MCF 10A (cell line): ENCODE measurements around the gene AP3D1. TPM values are rescaled to one million over a fixed set of nuclear protein-coding genes. Genes with fewer than 3 reads are reported as not detected.
A peak's percentile ranks its signal among the peaks of the same experiment; 100 is the strongest.

Experiments
- BruUV-seq: library from RNA; stranded (reverse); fragments of 400-500 nt; replicated peaks from 2 replicates; lab custom pipeline; 2021; lab: Mats Ljungman, UMichigan
- CTCF ChIA-PET: fragments of 300-600 bp; sonication (Branson Sonifier 250); formaldehyde crosslinking; extraction: SDS; loops from one replicate; lab custom pipeline; 2021; ENCODE audit warnings: antibody characterized with exemption, inconsistent platforms; lab: Yijun Ruan, JAX
- POLR2A ChIA-PET: fragments of 300-600, 350-650 bp; sonication (Branson Sonifier 250); formaldehyde crosslinking; extraction: SDS; loops from one replicate; lab custom pipeline; 2020; ENCODE audit warnings: antibody characterized with exemption, inconsistent platforms; lab: Yijun Ruan, JAX
- DNase-seq: peaks from one replicate; pipeline ENCODE4 v3.0.0-alpha.2; 2018; ENCODE audit not compliant: unreplicated experiment
- H3K27ac Mint-ChIP-seq: one replicate; pipeline ENCODE4 v1.8.0; 2022; ENCODE audit warnings: mild to moderate bottlenecking, low read depth, mixed read lengths; ENCODE audit not compliant: unreplicated experiment
- H3K27me3 Mint-ChIP-seq: one replicate; pipeline ENCODE4 v1.8.0; 2022; ENCODE audit warnings: mixed read lengths; ENCODE audit not compliant: insufficient read depth, unreplicated experiment
- H3K36me3 Mint-ChIP-seq: one replicate; pipeline ENCODE4 v1.8.0; 2022; ENCODE audit warnings: mild to moderate bottlenecking, moderate library complexity, mixed read lengths; ENCODE audit not compliant: insufficient read depth, unreplicated experiment
- H3K4me1 Mint-ChIP-seq: one replicate; pipeline ENCODE4 v1.8.0; 2022; ENCODE audit warnings: mixed read lengths; ENCODE audit not compliant: insufficient read depth, unreplicated experiment
- H3K4me3 Mint-ChIP-seq: one replicate; pipeline ENCODE4 v1.8.0; 2022; ENCODE audit warnings: mild to moderate bottlenecking, moderate library complexity, mixed read lengths; ENCODE audit not compliant: unreplicated experiment
- H3K9me3 Mint-ChIP-seq: one replicate; pipeline ENCODE4 v1.8.0; 2022; ENCODE audit warnings: mixed read lengths; ENCODE audit not compliant: unreplicated experiment
- intact Hi-C: fragments of 100-400 bp; cut with micrococcal nuclease; formaldehyde crosslinking; loops from 2 replicates; pipeline ENCODE4 v1.14.1; 2022
- total RNA-seq: library from RNA; stranded (reverse); gene quantifications from 2 replicates; pipeline ENCODE4 v1.2.3, GENCODE V29; 2022
- TF ChIP-seq, protein P1 (sequence below): fragments of 200-600 bp; IDR thresholded peaks from one replicate; pipeline ENCODE4 v1.8.0; 2022; ENCODE audit warnings: antibody characterized with exemption, mild to moderate bottlenecking; ENCODE audit not compliant: unreplicated experiment

AP3D1 gene
- total RNA-seq, 1 experiment from 2014 or later = 181 TPM

DNA sequence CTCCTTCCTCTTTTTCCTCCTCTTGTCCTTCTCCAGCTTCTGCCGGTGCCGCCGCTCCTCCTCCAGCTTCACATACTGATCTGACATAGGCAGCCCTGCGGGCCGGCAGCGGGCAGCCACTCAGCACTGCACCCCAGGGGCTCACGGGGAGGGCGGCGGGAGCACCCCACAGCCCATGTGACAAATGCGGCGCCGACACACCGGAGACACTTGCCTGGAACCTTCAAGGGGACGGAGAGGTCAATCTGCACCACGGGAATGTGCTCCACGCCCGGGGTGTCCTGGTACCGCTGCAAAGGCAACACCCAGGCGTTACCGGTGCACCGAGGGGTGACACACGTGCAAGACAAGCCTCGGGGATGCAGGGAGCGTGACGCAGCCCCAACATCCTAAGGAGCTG is 36.0 kb downstream of the AP3D1 start:
- intact Hi-C loops = no loop called here
- CTCF ChIA-PET = interaction anchor here (0.6 to 0.7 kb wide), 3 partner anchors 89 to 280 kb away, joined by 3 read pairs; no protein-coding TSS in a partner anchor
- H3K27ac Mint-ChIP-seq = peak overlapping the region; percentile 28
- no peaks in the 10 kb centered on the region for H3K27me3 Mint-ChIP-seq
- DNase-seq = no peak
- BruUV-seq = no TSS peak
- H3K4me1 Mint-ChIP-seq = peaks cover 7% of the 10 kb centered on the region
- H3K4me3 Mint-ChIP-seq = no peak overlapping the region
- POLR2A ChIA-PET = interaction anchor here (0.7 kb wide), 1 partner anchor 179 kb away, joined by 3 read pairs; no protein-coding TSS in a partner anchor
- TF ChIP-seq, protein P1, sequence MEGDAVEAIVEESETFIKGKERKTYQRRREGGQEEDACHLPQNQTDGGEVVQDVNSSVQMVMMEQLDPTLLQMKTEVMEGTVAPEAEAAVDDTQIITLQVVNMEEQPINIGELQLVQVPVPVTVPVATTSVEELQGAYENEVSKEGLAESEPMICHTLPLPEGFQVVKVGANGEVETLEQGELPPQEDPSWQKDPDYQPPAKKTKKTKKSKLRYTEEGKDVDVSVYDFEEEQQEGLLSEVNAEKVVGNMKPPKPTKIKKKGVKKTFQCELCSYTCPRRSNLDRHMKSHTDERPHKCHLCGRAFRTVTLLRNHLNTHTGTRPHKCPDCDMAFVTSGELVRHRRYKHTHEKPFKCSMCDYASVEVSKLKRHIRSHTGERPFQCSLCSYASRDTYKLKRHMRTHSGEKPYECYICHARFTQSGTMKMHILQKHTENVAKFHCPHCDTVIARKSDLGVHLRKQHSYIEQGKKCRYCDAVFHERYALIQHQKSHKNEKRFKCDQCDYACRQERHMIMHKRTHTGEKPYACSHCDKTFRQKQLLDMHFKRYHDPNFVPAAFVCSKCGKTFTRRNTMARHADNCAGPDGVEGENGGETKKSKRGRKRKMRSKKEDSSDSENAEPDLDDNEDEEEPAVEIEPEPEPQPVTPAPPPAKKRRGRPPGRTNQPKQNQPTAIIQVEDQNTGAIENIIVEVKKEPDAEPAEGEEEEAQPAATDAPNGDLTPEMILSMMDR = no peak
- H3K36me3 Mint-ChIP-seq = peaks cover 86% of the 10 kb centered on the region
- H3K9me3 Mint-ChIP-seq = no peaks in the 10 kb centered on the region

- no TSS peak for BruUV-seq
- peak overlapping the region; percentile 28 for H3K27ac Mint-ChIP-seq
- POLR2A ChIA-PET = interaction anchor here (0.7 kb wide), 1 partner anchor 178 kb away, joined by 3 read pairs; no protein-coding TSS in a partner anchor
Observed at GRCh38 chr19:2114821-2115220, 36.5 kb downstream of the AP3D1 start.

DNA sequence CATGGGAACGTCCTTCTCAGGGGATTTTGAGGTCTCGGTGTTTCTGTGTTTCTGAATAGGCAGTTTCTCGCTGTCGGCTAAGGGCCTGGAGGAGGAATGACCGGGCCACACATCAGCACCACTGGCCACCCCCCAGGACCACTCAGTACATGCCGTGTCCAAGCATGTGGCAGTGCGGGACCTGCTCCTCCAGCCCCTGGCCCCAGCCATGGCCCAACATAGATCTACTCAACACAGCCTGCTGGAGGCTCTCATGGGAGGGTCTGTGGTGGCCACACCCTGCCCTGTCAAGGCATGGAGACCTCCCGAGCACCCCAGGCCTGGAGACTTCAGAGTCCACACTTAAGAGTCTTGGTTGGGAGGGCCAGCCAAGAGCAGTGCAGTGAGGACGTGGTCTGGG is 37.1 kb downstream of the AP3D1 start:
- H3K27me3 Mint-ChIP-seq = no peaks in the 10 kb centered on the region
- no peak overlapping the region for H3K4me3 Mint-ChIP-seq
- TF ChIP-seq, protein P1 = no peak
- CTCF ChIA-PET = interaction anchor here (0.7 kb wide), 1 partner anchor 216 kb away, joined by 3 read pairs; no protein-coding TSS in a partner anchor
- peaks cover 82% of the 10 kb centered on the region for H3K36me3 Mint-ChIP-seq
- no peaks in the 10 kb centered on the region for H3K9me3 Mint-ChIP-seq
- H3K27ac Mint-ChIP-seq = no peak overlapping the region
- H3K4me1 Mint-ChIP-seq = peaks cover 7% of the 10 kb centered on the region
- intact Hi-C loops = no loop called here
- no TSS peak for BruUV-seq
- POLR2A ChIA-PET = interaction anchor here (1.5 kb wide), 1 partner anchor 38 kb away, joined by 6 read pairs; the partner anchor contains the start of gene AP3D1
- DNase-seq = no peak

More at GRCh38 chr19:2114821-2115220, 36.5 kb downstream of the AP3D1 start:
- H3K4me1 Mint-ChIP-seq = peaks cover 7% of the 10 kb centered on the region
- TF ChIP-seq, protein P1 = no peak
- peaks cover 85% of the 10 kb centered on the region for H3K36me3 Mint-ChIP-seq
- intact Hi-C loops = no loop called here
- no peak for DNase-seq
- H3K9me3 Mint-ChIP-seq = no peaks in the 10 kb centered on the region
- H3K27me3 Mint-ChIP-seq = no peaks in the 10 kb centered on the region
- no peak overlapping the region for H3K4me3 Mint-ChIP-seq
- CTCF ChIA-PET = interaction anchor here (0.6 kb wide), 1 partner anchor 210 kb away, joined by 3 read pairs; no protein-coding TSS in a partner anchor

- no peaks in the 10 kb centered on the region for H3K9me3 Mint-ChIP-seq
- intact Hi-C loops = no loop called here
- H3K36me3 Mint-ChIP-seq = peaks cover 82% of the 10 kb centered on the region
- TF ChIP-seq, protein P1 = no peak
- ChIA-PET POLR2A (interaction anchor here (0.6 to 1.5 kb wide), 2 partner anchors 38 to 73 kb away, joined by 3 to 6 read pairs; partner anchors contain the start of gene AP3D1), CTCF (interaction anchor here (0.7 to 1.5 kb wide), 3 partner anchors 8 to 216 kb away, joined by 3 to 4 read pairs (median 3); no protein-coding TSS in a partner anchor)
- DNase-seq = peak; percentile 78
- H3K27me3 Mint-ChIP-seq = no peaks in the 10 kb centered on the region
- no peak overlapping the region for H3K4me3 Mint-ChIP-seq
- peaks cover 7% of the 10 kb centered on the region for H3K4me1 Mint-ChIP-seq
- BruUV-seq = no TSS peak
- H3K27ac Mint-ChIP-seq = no peak overlapping the region
Observed at GRCh38 chr19:2113439-2114211, 37.7 kb downstream of the AP3D1 start.
